Epithelial cell of alveolus of lung (primary cell): ENCODE data around the gene TXNDC12. TPM values are rescaled to one million over a fixed set of nuclear protein-coding genes. Genes with fewer than 3 reads are reported as not detected.

ENCODE experiments used
- total RNA-seq: library from RNA; depleted of rRNA; stranded (reverse); fragments of >200 nt; gene quantifications from 2 replicates; pipeline ENCODE4 v1.2.1, GENCODE V29; 2015

TXNDC12 gene
- total RNA-seq: 41.9 and 63.1 TPM in 2 replicates

GRCh38 chr1:52055066-52055865 is at the start of gene TXNDC12:
Gene TXNDC12 (minus strand): TSS chr1:52055191. CDS start chr1:52055096, 95 bp downstream.

DNA sequence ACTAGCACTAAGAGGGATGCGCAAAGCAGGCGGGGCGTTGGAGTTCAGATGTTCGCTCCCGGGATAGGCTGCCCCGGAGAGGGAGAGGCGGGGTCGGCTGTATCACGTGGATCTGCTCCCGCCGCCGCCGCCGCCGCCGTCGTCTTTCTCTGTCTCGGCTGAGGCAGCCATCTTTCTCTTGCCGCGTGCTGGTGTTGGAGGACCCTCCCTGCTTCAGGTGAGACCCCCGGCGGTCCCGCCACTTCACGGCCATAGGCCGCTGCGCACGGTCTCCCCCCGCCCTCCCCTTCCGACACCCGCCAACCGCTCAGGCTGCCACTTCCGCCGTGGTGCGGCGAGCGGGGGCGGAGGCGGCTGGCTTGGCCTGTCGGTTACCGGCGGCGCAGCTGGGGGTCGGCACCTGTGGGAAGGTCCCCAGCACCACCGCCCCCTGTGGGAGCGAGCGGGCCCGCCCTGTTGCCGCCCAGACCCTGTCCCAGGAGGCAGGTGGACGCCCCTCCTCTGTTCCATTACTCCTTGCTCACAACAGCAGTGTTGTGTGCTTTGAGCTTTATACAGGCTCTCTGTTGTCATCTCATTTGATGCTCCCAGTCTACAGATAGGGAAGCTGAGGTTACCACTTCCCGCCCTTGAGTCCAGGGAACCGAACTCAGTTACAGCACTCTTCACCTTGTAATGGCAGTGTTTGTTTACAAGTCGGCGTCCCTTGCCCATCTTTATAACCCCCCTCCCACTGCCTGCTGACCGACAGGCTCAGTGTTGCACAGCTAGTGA is 1.4 kb upstream of the TXNDC12 start, which contains the start of gene BTF3L4:
Gene BTF3L4, plus strand, starts transcription at position 133 of the 774 bp plus-strand sequence. CDS start 3,553 bp downstream, outside the sequence.

GRCh38 chr1:52033190-52034049 is 21.6 kb downstream of the TXNDC12 start, which contains the start of gene KTI12:
Gene KTI12 (minus strand): TSS chr1:52033810. CDS start chr1:52033761, 49 bp downstream.

GRCh38 chr1:51990478-51990965 is 64.5 kb downstream of the TXNDC12 start, which contains the start of gene RAB3B:
Gene RAB3B (minus strand): TSS chr1:51990700. CDS start chr1:51977117, 13,583 bp downstream.

Other genes with a start within 250 kb of the TXNDC12 start
- 53.5 and 64.3 TPM in 2 replicates for gene NRDC, start 176.5 kb downstream of the TXNDC12 start, total RNA-seq
- 3.9 and 13.1 TPM in 2 replicates for gene RAB3B, start 64.5 kb downstream of the TXNDC12 start, total RNA-seq
- gene KTI12, start 21.4 kb downstream of the TXNDC12 start, total RNA-seq: 11.0 and 15.3 TPM in 2 replicates
- 41.0 and 51.8 TPM in 2 replicates for gene BTF3L4, start 1.1 kb upstream of the TXNDC12 start, total RNA-seq
- 14.2 and 22.2 TPM in 2 replicates for gene ZFYVE9, start 86.9 kb upstream of the TXNDC12 start, total RNA-seq